Fibroblast of lung (primary cell): ENCODE measurements around the gene TCF20. TPM values are rescaled to one million over a fixed set of nuclear protein-coding genes. Genes with fewer than 3 reads are reported as not detected.

Experiments
- DNase-seq, 2 donors: peaks; one replicate each; pipeline versions ENCODE4 v3.0.0 to v3.0.0-alpha.2; 2010; ENCODE audit warnings: low read depth in 2 of 2
- H2AFZ ChIP-seq: 2 replicates; pipeline ENCODE4 v1.5.1; 2012; ENCODE audit warnings: low read length, control low read depth, inconsistent platforms
- H3K27ac ChIP-seq: 2 replicates; pipeline ENCODE4 v1.5.1; 2011; ENCODE audit warnings: low read length, control low read depth; ENCODE audit not compliant: insufficient read depth
- H3K27me3 ChIP-seq: 2 replicates; pipeline ENCODE4 v1.5.1; 2011; ENCODE audit warnings: mild to moderate bottlenecking, low read length; ENCODE audit not compliant: control insufficient read depth, insufficient read depth
- H3K36me3 ChIP-seq: 2 replicates; pipeline ENCODE4 v1.5.1; 2011; ENCODE audit warnings: low read length; ENCODE audit not compliant: control insufficient read depth, insufficient read depth
- H3K4me1 ChIP-seq: 2 replicates; pipeline ENCODE4 v1.5.1; 2011; ENCODE audit warnings: low read length; ENCODE audit not compliant: control insufficient read depth, insufficient read depth; ENCODE audit errors: extremely low read depth
- H3K4me2 ChIP-seq: 2 replicates; pipeline ENCODE4 v1.5.1; 2011; ENCODE audit warnings: low read length, control low read depth; ENCODE audit not compliant: insufficient read depth; ENCODE audit errors: extremely low read depth
- H3K4me3 ChIP-seq, 4 experiments: fragments of 200-600 bp in 1 of 4; sonication (generic) in 1 of 4; replicated peaks in 1 of 4; 2 replicates each; pipeline ENCODE4 v1.5.1; 2011 to 2016; ENCODE audit warnings: low read length in 4 of 4, low read depth in 3 of 4, mild to moderate bottlenecking in 3 of 4, control low read depth in 2 of 4, inconsistent platforms in 1 of 4, mixed read lengths in 1 of 4; ENCODE audit not compliant: insufficient read depth in 1 of 4; ENCODE audit errors: control extremely low read depth in 1 of 4
- H3K79me2 ChIP-seq: 2 replicates; pipeline ENCODE4 v1.5.1; 2012; ENCODE audit warnings: mild to moderate bottlenecking, low read length, inconsistent platforms; ENCODE audit not compliant: control insufficient read depth, insufficient read depth
- H3K9ac ChIP-seq: 2 replicates; pipeline ENCODE4 v1.5.1; 2011; ENCODE audit warnings: mild to moderate bottlenecking, low read length, control low read depth; ENCODE audit not compliant: insufficient read depth
- H3K9me3 ChIP-seq: 2 replicates; pipeline ENCODE4 v1.5.1; 2012; ENCODE audit warnings: low read depth, low read length; ENCODE audit not compliant: control insufficient read depth, insufficient read depth
- H4K20me1 ChIP-seq: 2 replicates; pipeline ENCODE4 v1.5.1; 2011; ENCODE audit warnings: low read length; ENCODE audit not compliant: control insufficient read depth, insufficient read depth; ENCODE audit errors: extremely low read depth
- EZH2 ChIP-seq: IDR thresholded peaks from 2 replicates; pipeline ENCODE4 v1.5.1; 2012; ENCODE audit warnings: low read length, control low read depth, mild to moderate bottlenecking; ENCODE audit errors: missing control alignments
- polyA plus RNA-seq, 2 donors: library from polyadenylated mRNA; depleted of rRNA in 1 of 2; stranded (reverse) in 1 of 2; unstranded in 1 of 2; fragments of >200 nt; gene quantifications; 2 replicates each; pipeline ENCODE4 v1.2.1, GENCODE V29; 2011 to 2012; ENCODE audit warnings: missing spikeins in 1 of 2
- total RNA-seq: library from RNA; depleted of rRNA; stranded (reverse); fragments of >200 nt; gene quantifications from 2 replicates; pipeline ENCODE4 v1.2.1, GENCODE V29; 2014
- TF ChIP-seq, protein P1 (sequence below), 2 donors: IDR thresholded peaks in 1 of 2; conservative IDR thresholded peaks in 1 of 2; 1 replicate in 1 of 2; 2 replicates in 1 of 2; pipeline ENCODE4 v1.5.1; 2011 to 2012; ENCODE audit warnings: low read length in 2 of 2, control low read depth in 1 of 2, inconsistent platforms in 1 of 2, low read depth in 1 of 2, mild to moderate bottlenecking in 1 of 2

The TCF20 gene
- total and polyA plus RNA-seq, 2 donors (not counting 1 experiment from before 2014, with no cell fraction given): 11.8 to 25.4 TPM

DNA sequence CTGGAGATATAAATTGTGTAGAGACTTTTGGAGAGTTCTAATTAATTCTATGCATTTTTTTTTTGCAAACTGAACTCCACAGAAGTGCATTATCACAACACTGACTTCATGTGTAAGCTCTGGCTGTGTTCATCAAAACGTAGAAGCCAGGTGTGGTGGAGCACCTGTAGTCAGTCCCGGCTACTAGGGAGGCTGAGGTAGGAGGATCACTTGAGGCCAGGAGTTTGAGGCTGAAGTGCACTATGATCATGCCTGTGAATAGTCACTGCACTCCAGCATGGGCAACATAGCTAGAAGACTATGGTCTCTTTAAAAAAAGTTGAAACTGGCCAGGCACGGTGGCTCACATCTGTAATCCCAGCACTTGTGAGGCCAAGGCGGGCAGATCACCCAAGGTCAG lies 20.6 kb downstream of the TCF20 start:
- no peak for DNase-seq
- no peaks in the 10 kb centered on the region for H4K20me1 ChIP-seq
- H3K4me2 ChIP-seq: no peak overlapping the region
- H3K27ac ChIP-seq: no peak overlapping the region
- no peak overlapping the region for H2AFZ ChIP-seq
- no peak overlapping the region for H3K4me3 ChIP-seq
- H3K79me2 ChIP-seq: no peaks in the 10 kb centered on the region
- no peak overlapping the region for H3K9ac ChIP-seq
- no peaks in the 10 kb centered on the region for H3K9me3 ChIP-seq
- no peaks in the 10 kb centered on the region for H3K4me1 ChIP-seq
- no peaks in the 10 kb centered on the region for H3K36me3 ChIP-seq
- TF ChIP-seq, protein P1, sequence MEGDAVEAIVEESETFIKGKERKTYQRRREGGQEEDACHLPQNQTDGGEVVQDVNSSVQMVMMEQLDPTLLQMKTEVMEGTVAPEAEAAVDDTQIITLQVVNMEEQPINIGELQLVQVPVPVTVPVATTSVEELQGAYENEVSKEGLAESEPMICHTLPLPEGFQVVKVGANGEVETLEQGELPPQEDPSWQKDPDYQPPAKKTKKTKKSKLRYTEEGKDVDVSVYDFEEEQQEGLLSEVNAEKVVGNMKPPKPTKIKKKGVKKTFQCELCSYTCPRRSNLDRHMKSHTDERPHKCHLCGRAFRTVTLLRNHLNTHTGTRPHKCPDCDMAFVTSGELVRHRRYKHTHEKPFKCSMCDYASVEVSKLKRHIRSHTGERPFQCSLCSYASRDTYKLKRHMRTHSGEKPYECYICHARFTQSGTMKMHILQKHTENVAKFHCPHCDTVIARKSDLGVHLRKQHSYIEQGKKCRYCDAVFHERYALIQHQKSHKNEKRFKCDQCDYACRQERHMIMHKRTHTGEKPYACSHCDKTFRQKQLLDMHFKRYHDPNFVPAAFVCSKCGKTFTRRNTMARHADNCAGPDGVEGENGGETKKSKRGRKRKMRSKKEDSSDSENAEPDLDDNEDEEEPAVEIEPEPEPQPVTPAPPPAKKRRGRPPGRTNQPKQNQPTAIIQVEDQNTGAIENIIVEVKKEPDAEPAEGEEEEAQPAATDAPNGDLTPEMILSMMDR (conservative IDR thresholded peaks at IDR 0.05 in 1 of 2, IDR thresholded peaks at IDR 0.05 in 1 of 2; ENCODE audit: low read depth in 1 of 2, low read length in 2 of 2): no peak
- no peak for TF ChIP-seq EZH2
- H3K27me3 ChIP-seq: no peaks in the 10 kb centered on the region

- no peaks in the 10 kb centered on the region for H3K9me3 ChIP-seq
- no peaks in the 10 kb centered on the region for H3K27me3 ChIP-seq
- no peaks in the 10 kb centered on the region for H3K79me2 ChIP-seq
- DNase-seq: no peak
- H3K4me1 ChIP-seq: no peaks in the 10 kb centered on the region
- H2AFZ ChIP-seq: no peak overlapping the region
- no peak overlapping the region for H3K4me3 ChIP-seq
- TF ChIP-seq EZH2: no peak
- TF ChIP-seq, protein P1 (conservative IDR thresholded peaks at IDR 0.05 in 1 of 2, IDR thresholded peaks at IDR 0.05 in 1 of 2; ENCODE audit: low read depth in 1 of 2, low read length in 2 of 2): no peak
- H3K4me2 ChIP-seq: no peak overlapping the region
- no peak overlapping the region for H3K27ac ChIP-seq
- H4K20me1 ChIP-seq: no peaks in the 10 kb centered on the region
- no peak overlapping the region for H3K9ac ChIP-seq
- H3K36me3 ChIP-seq: no peaks in the 10 kb centered on the region
These were observed 21.5 kb downstream of the TCF20 start for GRCh38 chr22:42248995-42249394.

DNA sequence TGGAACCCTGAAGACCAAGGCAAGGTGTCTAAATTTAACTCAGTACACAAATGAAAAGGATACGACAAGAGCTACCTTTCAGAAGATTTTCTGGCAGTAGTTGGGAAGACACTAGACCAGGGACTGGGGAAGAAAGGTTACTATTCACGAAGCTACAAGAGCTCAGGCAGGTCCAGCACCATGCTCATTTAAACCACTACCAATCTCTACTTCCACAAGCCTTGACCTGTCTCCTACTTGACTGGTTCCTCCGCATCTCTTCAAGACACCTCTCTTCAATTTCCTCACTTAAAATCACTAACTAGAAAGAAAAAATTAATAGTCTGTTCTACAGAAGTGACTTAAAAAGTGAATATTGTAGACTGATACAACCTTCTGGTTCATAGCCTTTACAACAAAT lies 22.9 kb downstream of the TCF20 start:
- H3K9ac ChIP-seq: no peak overlapping the region
- TF ChIP-seq, protein P1 (conservative IDR thresholded peaks at IDR 0.05 in 1 of 2, IDR thresholded peaks at IDR 0.05 in 1 of 2; ENCODE audit: low read depth in 1 of 2, low read length in 2 of 2): no peak
- TF ChIP-seq EZH2: no peak
- H3K79me2 ChIP-seq: peaks cover 2% of the 10 kb centered on the region
- H3K9me3 ChIP-seq: no peaks in the 10 kb centered on the region
- H3K4me3 ChIP-seq: no peak overlapping the region
- no peaks in the 10 kb centered on the region for H3K27me3 ChIP-seq
- no peak overlapping the region for H2AFZ ChIP-seq
- H3K27ac ChIP-seq: no peak overlapping the region
- no peaks in the 10 kb centered on the region for H3K4me1 ChIP-seq
- no peaks in the 10 kb centered on the region for H4K20me1 ChIP-seq
- no peak for DNase-seq
- no peak overlapping the region for H3K4me2 ChIP-seq
- H3K36me3 ChIP-seq: no peaks in the 10 kb centered on the region
